GM19467 (cell line): ENCODE results near the gene CCT2.
"Not testable (repeated sequence)": the region's sequence is repeated elsewhere in the genome, so short reads cannot be mapped to it uniquely, and the experiment has no call there.

Source experiments
- ATAC-seq: cut with Tn5 transposase; IDR thresholded peaks from one replicate; pipeline ENCODE4 v1.9.1; 2021; ENCODE audit warnings: mild to moderate bottlenecking, moderate library complexity; ENCODE audit not compliant: unreplicated experiment

Gene CCT2

GRCh38 chr12:69583203-69583602, 2.1 kb upstream of the CCT2 start:
- ATAC-seq, result no peak

- no peak for ATAC-seq
Observed at GRCh38 chr12:69588527-69588926, 3.3 kb downstream of the CCT2 start.

GRCh38 chr12:69589082-69589481, 3.8 kb downstream of the CCT2 start:
- ATAC-seq, result no peak

GRCh38 chr12:69595689-69596088, 10.4 kb downstream of the CCT2 start:
- ATAC-seq, result no peak

- ATAC-seq, result no peak
Observed at GRCh38 chr12:69598174-69598753, 13.0 kb downstream of the CCT2 start.

- ATAC-seq, result no peak
Observed at GRCh38 chr12:69600804-69601203, 15.5 kb downstream of the CCT2 start.

GRCh38 chr12:69601962-69602685, 16.9 kb downstream of the CCT2 start:
- ATAC-seq, result no peak

- ATAC-seq, result no peak
Observed at GRCh38 chr12:69602954-69603353, 17.7 kb downstream of the CCT2 start.

GRCh38 chr12:69603556-69603955, 18.3 kb downstream of the CCT2 start:
- ATAC-seq, result not testable (repeated sequence)

GRCh38 chr12:69604275-69604674, 19.0 kb downstream of the CCT2 start:
- ATAC-seq, result not testable (repeated sequence)

- no peak for ATAC-seq
Observed at GRCh38 chr12:69608114-69608513, 22.9 kb downstream of the CCT2 start.

- ATAC-seq, result no peak
Observed at GRCh38 chr12:69610126-69610525, 24.9 kb downstream of the CCT2 start.

- ATAC-seq, result no peak
Observed at GRCh38 chr12:69610729-69611128, 25.5 kb downstream of the CCT2 start, which contains the start of gene LRRC10. Gene LRRC10, minus strand, starts transcription at chr12:69610907. Its CDS starts 69 bp downstream, at chr12:69610838.

- no peak for ATAC-seq
Observed at GRCh38 chr12:69613351-69613750, 28.1 kb downstream of the CCT2 start.

GRCh38 chr12:69616025-69616424, 30.8 kb downstream of the CCT2 start:
- no peak for ATAC-seq

- no peak for ATAC-seq
Observed at GRCh38 chr12:69619050-69619449, 33.8 kb downstream of the CCT2 start.

GRCh38 chr12:69620077-69620476, 34.8 kb downstream of the CCT2 start:
- ATAC-seq, result no peak

- no peak for ATAC-seq
Observed at GRCh38 chr12:69620921-69621320, 35.7 kb downstream of the CCT2 start.

GRCh38 chr12:69621551-69621950, 36.3 kb downstream of the CCT2 start:
- no peak for ATAC-seq

- no peak for ATAC-seq
Observed at GRCh38 chr12:69623970-69624369, 38.7 kb downstream of the CCT2 start.

GRCh38 chr12:69627501-69627900, 42.2 kb downstream of the CCT2 start:
- no peak for ATAC-seq

GRCh38 chr12:69630191-69630590, 44.9 kb downstream of the CCT2 start:
- ATAC-seq, result no peak

GRCh38 chr12:69633061-69633460, 47.8 kb downstream of the CCT2 start:
- no peak for ATAC-seq
